Femur (tissue), 1 donor: ENCODE measurements around the gene TMEM221.
A peak's percentile ranks its signal among the peaks of the same experiment; 100 is the strongest.
"Not testable (repeated sequence)": the region's sequence is repeated elsewhere in the genome, so short reads cannot be mapped to it uniquely, and the experiment has no call there.

Source experiments
- DNase-seq: peaks from one replicate; pipeline ENCODE4 v3.0.0-alpha.2; 2017

TMEM221 gene

DNA sequence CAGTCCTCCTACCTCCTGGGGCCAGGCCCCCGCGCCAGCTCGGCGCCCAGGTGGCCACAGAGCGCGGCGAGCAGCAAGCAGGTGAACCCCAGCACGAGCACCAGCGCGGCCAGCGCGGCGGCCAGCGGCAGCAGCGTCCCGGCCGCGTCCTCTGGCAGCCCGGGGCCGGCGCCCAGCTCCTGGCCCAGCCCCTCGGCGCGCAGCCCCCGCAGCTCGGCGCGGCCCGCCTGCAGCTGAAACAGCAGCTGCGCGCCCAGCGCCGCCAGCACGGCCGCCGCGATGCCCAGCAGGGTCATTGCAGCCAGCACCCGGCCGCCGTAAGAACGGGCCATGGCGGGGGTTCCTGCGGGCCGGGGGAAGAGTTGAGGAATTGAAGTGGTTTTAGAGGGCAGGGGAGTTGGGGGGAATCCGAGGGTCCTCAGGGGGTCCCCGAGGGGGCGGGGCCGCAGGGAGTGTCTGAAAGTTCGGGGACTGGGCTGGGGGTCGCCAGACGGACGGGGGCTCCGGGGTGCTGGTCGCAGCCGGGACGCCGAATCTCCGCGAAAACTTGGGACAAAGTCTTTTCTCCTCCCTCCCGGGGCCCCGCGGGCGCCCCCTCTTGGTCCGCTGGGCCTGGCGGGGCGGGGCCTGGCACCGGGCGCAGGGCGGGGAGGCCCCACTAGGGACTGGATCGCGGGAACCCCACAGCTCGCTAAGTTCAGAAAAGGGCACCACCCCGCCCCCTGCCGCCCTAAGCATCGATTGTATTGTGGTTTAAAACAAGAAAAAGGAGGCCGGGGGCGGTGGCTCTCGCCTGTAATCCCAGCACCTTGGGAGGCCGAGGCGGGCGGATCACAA lies at the start of gene TMEM221:
Gene TMEM221, minus strand, starts transcription at position 538 of the 837 bp plus-strand sequence. Its CDS starts 206 bp downstream, at position 332.
- DNase-seq = peak; percentile 62

DNA sequence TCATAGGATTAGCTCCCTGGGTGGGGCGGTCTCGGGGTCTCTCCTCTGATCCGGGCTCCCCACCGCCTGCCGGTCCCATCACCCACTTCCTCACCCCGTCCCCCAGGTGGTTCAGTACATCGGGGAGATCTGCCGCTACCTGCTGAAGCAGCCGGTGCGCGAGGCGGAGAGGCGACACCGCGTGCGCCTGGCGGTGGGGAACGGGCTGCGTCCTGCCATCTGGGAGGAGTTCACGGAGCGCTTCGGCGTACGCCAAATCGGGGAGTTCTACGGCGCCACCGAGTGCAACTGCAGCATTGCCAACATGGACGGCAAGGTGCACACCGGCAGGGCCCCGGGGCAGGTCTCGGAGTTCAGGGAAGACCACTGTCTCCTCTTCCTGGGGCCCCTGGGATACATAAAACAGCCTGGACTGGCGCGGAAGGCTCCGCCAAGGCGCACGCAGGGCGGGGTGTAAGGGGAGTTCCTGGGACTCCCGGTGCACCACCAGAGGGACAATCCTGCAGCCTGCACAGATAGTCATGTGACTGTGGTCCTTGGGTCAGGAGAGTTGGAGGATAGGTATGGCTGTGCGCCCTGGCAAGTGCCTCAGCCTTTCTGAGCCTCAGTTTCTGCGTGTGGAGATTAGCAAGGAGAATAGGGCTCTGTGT lies 48.8 kb upstream of the TMEM221 start:
- DNase-seq = no peak

GRCh38 chr19:17496337-17496997 lies 48.0 kb upstream of the TMEM221 start:
- DNase-seq = peak; percentile 61

GRCh38 chr19:17495639-17496296 lies 47.3 kb upstream of the TMEM221 start:
- DNase-seq = no peak

GRCh38 chr19:17491287-17491686 lies 42.8 kb upstream of the TMEM221 start:
- DNase-seq = no peak

DNA sequence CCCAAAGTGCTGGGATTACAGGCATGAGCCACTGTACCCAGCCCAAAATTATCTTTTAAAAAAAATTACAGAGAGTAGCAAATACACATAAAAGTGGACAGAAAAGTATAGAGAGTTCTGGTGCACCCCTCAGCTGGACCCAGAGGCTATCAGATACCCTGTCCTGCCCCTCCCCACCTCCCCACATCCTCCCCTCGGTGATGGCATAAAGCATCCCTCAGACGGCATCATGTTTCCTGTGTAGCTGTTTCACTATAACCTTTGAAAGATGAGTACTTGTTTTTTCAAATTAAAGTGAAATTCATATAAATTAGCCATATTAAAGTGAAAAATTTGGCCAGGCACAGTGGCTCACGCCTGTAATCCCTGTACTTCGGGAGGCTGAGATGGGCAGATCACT lies 41.9 kb upstream of the TMEM221 start:
- no peak for DNase-seq

- DNase-seq = no peak
Observed at GRCh38 chr19:17489392-17490030, 41.0 kb upstream of the TMEM221 start.

DNA sequence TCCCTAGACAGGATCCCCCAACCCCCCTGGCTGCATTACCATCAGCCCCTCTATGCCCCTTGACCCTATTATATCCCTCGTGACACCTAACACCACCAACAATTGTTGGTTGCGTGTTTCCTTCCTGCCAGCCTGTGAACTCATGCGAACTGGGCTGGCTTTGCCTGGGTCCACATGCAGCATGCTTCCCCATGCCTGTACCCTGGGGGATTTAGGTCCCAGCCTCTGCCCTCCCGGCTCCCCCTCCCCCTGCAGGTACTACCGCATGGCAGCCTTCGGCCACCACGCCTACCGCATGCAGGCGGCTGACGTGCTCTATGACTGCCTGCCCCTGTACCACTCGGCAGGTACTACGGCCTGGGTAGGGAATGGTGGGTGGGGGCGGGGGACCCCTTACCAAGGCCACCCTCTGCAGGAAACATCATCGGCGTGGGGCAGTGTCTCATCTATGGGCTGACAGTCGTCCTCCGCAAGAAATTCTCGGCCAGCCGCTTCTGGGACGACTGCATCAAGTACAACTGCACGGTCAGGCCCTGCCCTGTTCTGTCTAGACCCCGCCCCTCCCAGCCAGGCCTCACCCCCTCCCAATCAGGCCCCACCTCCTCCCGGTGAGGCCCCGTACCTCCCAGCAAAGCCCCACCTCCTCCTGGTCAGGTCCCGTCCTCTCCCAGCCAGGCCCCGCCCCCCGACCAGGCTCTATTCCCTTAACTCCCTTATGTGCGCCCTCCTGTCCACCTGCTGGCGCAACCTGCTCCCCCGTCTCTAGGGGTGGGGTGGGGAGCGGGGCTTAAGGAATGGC lies 40.3 kb upstream of the TMEM221 start:
- DNase-seq = peak; percentile 78

DNA sequence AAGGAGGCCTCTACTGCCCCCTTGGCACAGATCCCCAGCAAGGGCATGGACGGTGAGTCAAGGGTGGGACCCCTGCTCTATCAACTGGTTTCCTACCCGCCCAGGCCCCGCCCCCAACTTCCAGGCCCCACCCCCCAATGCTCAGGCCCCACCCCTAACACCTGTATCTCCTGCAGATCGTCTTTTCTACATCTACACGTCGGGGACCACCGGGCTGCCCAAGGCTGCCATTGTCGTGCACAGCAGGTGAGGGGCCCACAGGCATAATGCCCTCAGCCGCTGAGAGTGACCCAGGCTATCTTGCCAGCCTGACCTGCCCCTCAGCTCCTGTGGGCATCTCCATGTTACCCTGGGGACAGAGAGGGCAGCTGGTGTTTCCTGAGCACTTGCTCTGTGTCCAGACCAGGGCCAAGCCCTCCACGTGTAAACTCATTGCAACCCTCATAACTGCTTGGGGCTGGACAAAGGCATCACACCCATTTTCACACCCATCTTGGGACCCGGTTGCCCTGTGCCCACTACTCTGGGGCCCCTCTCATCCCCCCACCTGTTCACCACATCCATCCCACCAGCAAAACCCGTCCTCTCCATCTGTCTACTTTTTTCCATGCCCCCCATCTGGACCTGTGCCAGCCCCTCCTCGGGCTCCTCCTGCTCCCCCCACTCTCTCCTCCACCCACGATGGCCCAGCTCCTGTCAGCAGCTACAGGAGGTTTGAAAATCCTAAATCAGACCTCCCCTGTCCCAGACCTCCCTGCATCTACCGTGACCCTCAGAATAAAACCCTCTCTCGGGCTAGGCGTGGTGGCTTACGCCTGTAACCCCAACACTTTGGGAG lies 39.0 kb upstream of the TMEM221 start:
- no peak for DNase-seq

- no peak for DNase-seq
Observed at GRCh38 chr19:17486545-17487240, 38.2 kb upstream of the TMEM221 start.

DNA sequence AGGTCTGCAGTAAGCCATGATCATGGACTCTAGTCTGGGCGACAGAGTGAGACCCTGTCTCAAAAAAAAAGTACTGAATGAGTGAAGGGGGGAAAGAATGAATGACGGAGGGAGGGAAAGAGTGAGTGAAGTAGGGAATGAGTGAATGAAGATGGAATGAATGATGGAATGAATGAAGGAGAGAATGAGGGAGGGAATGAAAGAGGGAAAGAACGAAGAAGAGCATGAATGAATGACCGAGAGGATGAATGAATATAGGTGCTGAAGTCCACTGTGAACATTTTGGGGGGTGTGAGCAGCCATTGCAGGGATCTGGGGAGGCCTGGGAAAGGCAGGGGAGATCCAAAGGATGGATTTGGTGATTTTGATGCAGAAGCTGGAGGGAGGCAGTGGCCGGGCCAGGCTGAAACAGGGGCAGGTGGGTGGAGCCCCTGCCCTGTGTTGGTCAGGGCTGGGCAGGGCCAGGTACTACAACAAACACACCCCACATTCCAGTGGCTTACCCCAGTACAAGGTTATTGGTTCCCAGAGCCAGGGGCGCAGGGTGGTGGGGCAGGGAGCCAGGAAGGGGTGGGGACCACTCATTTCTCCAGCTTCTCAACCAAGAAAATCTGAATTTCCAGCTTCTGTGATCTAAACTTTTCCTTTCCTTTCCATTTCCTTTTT lies 36.2 kb upstream of the TMEM221 start:
- DNase-seq = no peak

GRCh38 chr19:17483605-17484002 lies 35.1 kb upstream of the TMEM221 start:
- DNase-seq = no peak

DNA sequence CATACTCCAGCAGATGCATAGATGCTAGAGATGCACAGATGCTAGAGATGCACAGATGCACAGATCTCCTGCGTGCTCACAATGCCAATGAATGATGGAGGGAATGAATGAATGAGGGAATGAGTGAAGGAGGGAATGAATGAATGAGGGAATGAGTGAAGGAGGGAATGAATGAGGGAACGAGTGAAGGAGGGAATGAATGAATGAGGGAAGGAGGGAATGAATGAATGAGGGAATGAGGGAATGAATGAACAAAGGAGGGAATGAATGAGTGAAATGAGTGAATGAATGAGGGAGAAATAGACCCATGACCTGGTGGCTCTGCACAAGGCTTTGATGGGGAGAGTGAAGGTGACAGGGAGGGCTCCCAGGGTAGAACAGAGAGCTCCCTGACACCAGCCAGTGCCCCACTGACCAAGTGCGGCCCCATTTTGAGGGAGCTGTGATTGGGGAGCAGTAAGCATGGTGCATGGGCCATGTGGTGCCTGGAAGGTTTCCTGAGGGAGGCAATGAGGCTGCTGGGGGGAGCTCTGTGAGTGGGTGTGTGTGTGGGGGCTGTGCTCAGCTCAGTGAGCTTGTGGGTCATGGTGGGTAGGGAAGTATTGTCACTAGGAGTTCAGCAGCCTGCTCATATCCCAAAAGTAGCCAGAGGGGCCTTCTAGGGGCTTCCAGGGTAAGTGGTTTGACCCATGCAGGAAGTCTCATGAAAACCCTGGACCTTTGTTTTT lies 34.6 kb upstream of the TMEM221 start:
- DNase-seq = no peak

DNA sequence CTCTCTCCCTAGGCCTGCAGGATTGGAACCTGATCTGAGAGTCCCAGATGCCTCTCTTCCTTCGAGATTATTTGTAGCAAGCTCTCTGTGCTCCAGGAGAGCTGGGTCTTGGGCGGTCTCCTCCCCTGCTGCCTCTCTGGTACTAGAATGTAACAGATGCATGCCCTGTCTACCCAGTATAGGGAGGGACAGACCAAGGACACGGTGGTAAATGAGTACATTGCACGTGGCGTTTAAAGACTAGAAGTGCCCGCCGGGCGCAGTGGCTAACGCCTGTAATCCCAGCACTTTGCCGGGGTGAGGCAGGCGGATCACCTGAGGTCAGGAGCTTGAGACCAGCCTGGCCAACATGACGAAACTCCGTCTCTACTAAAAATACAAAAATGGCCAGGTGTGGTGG lies 33.5 kb upstream of the TMEM221 start:
- DNase-seq = no peak

GRCh38 chr19:17479325-17479791 lies 30.9 kb upstream of the TMEM221 start:
- DNase-seq = no peak

DNA sequence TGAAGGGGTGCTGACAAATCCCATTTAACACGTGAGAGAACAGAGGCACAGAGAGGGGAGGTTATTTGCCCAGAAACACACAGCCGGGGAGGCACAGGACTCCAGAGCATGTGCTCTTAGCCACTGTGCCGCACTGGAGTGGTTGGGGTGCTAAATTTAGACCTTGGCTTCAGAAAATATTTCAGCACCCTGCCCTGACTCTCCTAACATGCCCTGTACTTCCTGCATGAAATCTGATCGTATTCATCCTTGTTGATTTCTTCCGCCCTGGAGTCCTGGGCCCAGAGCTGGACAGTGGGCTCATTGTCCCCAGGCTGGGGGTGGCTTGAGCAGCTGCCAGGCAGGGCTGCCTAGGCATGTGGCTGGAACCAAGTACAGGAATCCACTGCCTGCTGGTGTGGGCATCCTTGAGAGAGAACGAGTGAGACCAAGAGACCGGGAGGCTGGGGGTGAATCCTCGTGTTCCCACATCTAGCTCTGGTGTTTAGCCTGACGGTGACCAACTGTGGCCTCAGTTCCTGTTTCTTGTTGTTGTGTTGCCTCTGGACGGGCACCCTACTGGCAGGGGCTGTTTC lies 27.2 kb upstream of the TMEM221 start:
- peak; percentile 88 for DNase-seq

GRCh38 chr19:17475011-17475540 lies 26.6 kb upstream of the TMEM221 start:
- not testable (repeated sequence) for DNase-seq

GRCh38 chr19:17473041-17473440 lies 24.6 kb upstream of the TMEM221 start:
- no peak for DNase-seq
